HCT116 (cell line): Measurements from ENCODE around the gene E4F1. TPM values are rescaled to one million over a fixed set of nuclear protein-coding genes. Genes with fewer than 3 reads are reported as not detected.

Source experiments
- ATAC-seq: fragments of 200-7000 bp; cut with Tn5 transposase; 2 replicates; pipeline ENCODE4 v1.9.1; 2020; ENCODE audit warnings: mild to moderate bottlenecking, moderate library complexity
- BruUV-seq: library from RNA; stranded (reverse); fragments of 400-500 nt; replicated peaks from 2 replicates; lab custom pipeline; 2021; lab: Mats Ljungman, UMichigan
- CTCF ChIA-PET: fragments of 300-600 bp; sonication (Branson Sonifier 250); formaldehyde crosslinking; loops from one replicate; lab custom pipeline; 2021; ENCODE audit warnings: antibody characterized with exemption; lab: Charles Lee
- POLR2A ChIA-PET: fragments of 300-600, 350-600 bp; sonication (Branson Sonifier 250); formaldehyde crosslinking; loops from one replicate; lab custom pipeline; 2021; ENCODE audit warnings: antibody characterized with exemption; lab: Charles Lee
- RAD21 ChIA-PET, 2 experiments: fragments of 300-600 bp; sonication (Branson Sonifier 250); formaldehyde crosslinking; loops; one replicate each; lab custom pipeline; 2023; ENCODE audit warnings: low total read pairs in 2 of 2; ENCODE audit not compliant: uncharacterized antibody in 2 of 2, unreplicated experiment in 2 of 2, low non-redundant PET in 1 of 2; lab: Charles Lee
- DNase-seq: peaks from one replicate; pipeline ENCODE4 v3.0.0-alpha.2; 2010; ENCODE audit warnings: low read depth, low spot score
- H2AFZ ChIP-seq: fragments of 200-600 bp; shearing (Covaris generic), sonication (generic); 2 replicates; pipeline ENCODE4 v1.6.1; 2017; ENCODE audit warnings: low read depth, mixed run types, mixed read lengths, antibody characterized with exemption, low read length; ENCODE audit not compliant: poor library complexity, severe bottlenecking
- H3K27ac ChIP-seq: 2 replicates; pipeline ENCODE4 v1.5.1; 2012; ENCODE audit warnings: low read depth, low read length
- H3K27me3 ChIP-seq: fragments of 200-600 bp; sonication (generic); 2 replicates; pipeline ENCODE4 v1.6.1; 2016; ENCODE audit warnings: mixed run types, low read length, mixed read lengths; ENCODE audit not compliant: insufficient read depth
- H3K36me3 ChIP-seq, 2 experiments: fragments of 200-500 bp in 1 of 2; fragments of 200-600 bp in 1 of 2; sonication (Bioruptor generic) in 1 of 2; sonication (generic) in 1 of 2; 2 replicates each; pipeline versions ENCODE4 v1.5.1 to v1.6.1; 2014 to 2016; ENCODE audit warnings: low read length in 2 of 2, inconsistent platforms in 1 of 2, mixed read lengths in 1 of 2, mixed run types in 1 of 2; ENCODE audit not compliant: insufficient read depth in 2 of 2, control insufficient read depth in 1 of 2
- H3K4me1 ChIP-seq, 2 experiments: fragments of 200-600 bp in 1 of 2; sonication (generic) in 1 of 2; 2 replicates each; pipeline versions ENCODE4 v1.5.1 to v1.6.1; 2012 to 2017; ENCODE audit warnings: low read length in 2 of 2, inconsistent platforms in 1 of 2, mild to moderate bottlenecking in 1 of 2, mixed read lengths in 1 of 2, mixed run types in 1 of 2, moderate library complexity in 1 of 2; ENCODE audit not compliant: insufficient read depth in 2 of 2, control insufficient read depth in 1 of 2
- H3K4me2 ChIP-seq: fragments of 200-600 bp; sonication (generic); 2 replicates; pipeline ENCODE4 v1.6.1; 2017; ENCODE audit warnings: mixed run types, low read length, mixed read lengths
- H3K4me3 ChIP-seq, 2 experiments: fragments of 200-600 bp in 1 of 2; sonication (generic) in 1 of 2; replicated peaks in 1 of 2; 2 replicates each; pipeline ENCODE4 v1.5.1; 2011 to 2016; ENCODE audit warnings: low read length in 2 of 2, control low read depth in 1 of 2, low read depth in 1 of 2, mild to moderate bottlenecking in 1 of 2, mixed read lengths in 1 of 2, mixed run types in 1 of 2
- H3K79me2 ChIP-seq: fragments of 200-600 bp; sonication (generic); 2 replicates; pipeline ENCODE4 v1.6.1; 2017; ENCODE audit warnings: mild to moderate bottlenecking, mixed run types, low read length, moderate library complexity, mixed read lengths; ENCODE audit not compliant: insufficient read depth
- H3K9ac ChIP-seq: fragments of 200-600 bp; sonication (generic); 2 replicates; pipeline ENCODE4 v1.6.1; 2016; ENCODE audit warnings: low read length, mixed read lengths
- H3K9me2 ChIP-seq: fragments of 200-600 bp; sonication (generic), shearing (Covaris generic); 2 replicates; pipeline ENCODE4 v1.6.1; 2017; ENCODE audit warnings: mixed run types, mild to moderate bottlenecking, moderate library complexity; ENCODE audit not compliant: insufficient read depth
- H3K9me3 ChIP-seq, 2 experiments: fragments of 200-500 bp in 1 of 2; fragments of 200-600 bp in 1 of 2; sonication (Bioruptor generic) in 1 of 2; sonication (generic) in 1 of 2; 2 replicates each; pipeline ENCODE4 v1.6.1; 2014 to 2017; ENCODE audit warnings: low read length in 2 of 2, mixed read lengths in 2 of 2, inconsistent platforms in 1 of 2, low read depth in 1 of 2, mild to moderate bottlenecking in 1 of 2, mixed run types in 1 of 2, moderate library complexity in 1 of 2; ENCODE audit not compliant: control insufficient read depth in 1 of 2, insufficient read depth in 1 of 2
- H4K20me1 ChIP-seq: fragments of 200-600 bp; sonication (generic), shearing (Covaris generic); 2 replicates; pipeline ENCODE4 v1.6.1; 2017; ENCODE audit warnings: mixed run types, mild to moderate bottlenecking, moderate library complexity; ENCODE audit not compliant: insufficient read depth
- EGR1 ChIP-seq: IDR thresholded peaks from 2 replicates; pipeline ENCODE4 v1.6.1; 2012; ENCODE audit warnings: low read depth
- ELF1 ChIP-seq: IDR thresholded peaks from 2 replicates; pipeline ENCODE4 v1.6.1; 2012; ENCODE audit warnings: low read depth, borderline replicate concordance
- RAD21 ChIP-seq: IDR thresholded peaks from 2 replicates; pipeline ENCODE4 v1.6.1; 2012; ENCODE audit warnings: low read depth, mild to moderate bottlenecking
- ZFX ChIP-seq: fragments of 450-650 bp; IDR thresholded peaks from 2 replicates; pipeline ENCODE4 v1.6.1; 2017
- intact Hi-C: fragments of 100-400 bp; cut with micrococcal nuclease; formaldehyde crosslinking; loops from 2 replicates; pipeline ENCODE4 v1.10.0; 2022
- total RNA-seq: library from RNA; stranded (reverse); gene quantifications from one replicate; pipeline ENCODE4 v1.2.1, GENCODE V29; 2021; ENCODE audit not compliant: unreplicated experiment
- TF ChIP-seq, protein P1 (sequence below): IDR thresholded peaks from 2 replicates; pipeline ENCODE4 v1.6.1; 2012

The E4F1 gene
- total RNA-seq, 1 experiment from 2014 or later: 40.7 TPM

GRCh38 chr16:2205967-2206313 is 17.5 kb upstream of the E4F1 start:
- intact Hi-C loops: no loop called here
- Histone ChIP-seq H3K79me2 (peaks cover 25% of the 10 kb centered on the region), H4K20me1 (no peaks in the 10 kb centered on the region), H3K9me2 (no peaks in the 10 kb centered on the region), H3K4me3 (peak overlapping the region; percentile 81 to 86), H2AFZ (no peak overlapping the region), H3K27me3 (no peaks in the 10 kb centered on the region), H3K4me2 (peak overlapping the region; percentile 99), H3K36me3 (peaks cover 4 to 19% of the 10 kb centered on the region in 2 experiments; a peak in 3 of 4 replicates), H3K4me1 (peaks cover 5 to 23% of the 10 kb centered on the region in 2 experiments), H3K9ac (peak overlapping the region; percentile 81), H3K9me3 (no peaks in the 10 kb centered on the region), H3K27ac (peak overlapping the region; percentile 94)
- ChIA-PET RAD21 (no interaction called here), CTCF (interaction anchor here (3.0 kb wide), 1 partner anchor 11 kb away, joined by 11 read pairs; no protein-coding TSS in a partner anchor), POLR2A (interaction anchor here (0.8 kb wide), 1 partner anchor 263 kb away, joined by 4 read pairs; no protein-coding TSS in a partner anchor)
- 0 out of 2 replicates have a peak, but pooled peaks have one; percentile 6 for TF ChIP-seq ZFX
- no peak for TF ChIP-seq ELF1
- peak; percentile 26 for ATAC-seq
- no TSS peak for BruUV-seq
- DNase-seq: no peak

DNA sequence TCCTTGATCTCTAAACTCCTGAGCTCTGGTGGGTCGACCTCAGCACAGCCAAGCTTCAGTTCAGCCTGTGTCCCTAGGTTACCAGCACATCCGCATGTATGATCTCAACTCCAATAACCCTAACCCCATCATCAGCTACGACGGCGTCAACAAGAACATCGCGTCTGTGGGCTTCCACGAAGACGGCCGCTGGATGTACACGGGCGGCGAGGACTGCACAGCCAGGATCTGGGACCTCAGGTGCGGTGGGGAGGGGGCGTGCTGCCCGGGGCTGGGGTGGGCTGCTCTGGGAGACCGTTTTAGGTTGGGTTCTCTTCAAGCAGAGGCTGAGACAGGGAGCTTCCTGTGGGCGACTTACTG is 17.0 kb upstream of the E4F1 start:
- Histone ChIP-seq H3K36me3 (peaks cover 4 to 19% of the 10 kb centered on the region in 2 experiments; a peak in 3 of 4 replicates), H3K27ac (peak overlapping the region; percentile 94), H3K9me2 (no peaks in the 10 kb centered on the region), H3K9me3 (no peaks in the 10 kb centered on the region), H3K9ac (peak overlapping the region; percentile 81), H4K20me1 (no peaks in the 10 kb centered on the region), H3K4me2 (peak overlapping the region; percentile 99), H3K4me1 (peaks cover 5 to 23% of the 10 kb centered on the region in 2 experiments), H3K27me3 (no peaks in the 10 kb centered on the region), H3K79me2 (peaks cover 25% of the 10 kb centered on the region), H3K4me3 (peak overlapping the region; percentile 81 to 86), H2AFZ (no peak overlapping the region)
- ATAC-seq (no peak), DNase-seq (no peak)
- intact Hi-C loops: no loop called here
- TF ChIP-seq RAD21: no peak
- TF ChIP-seq, protein P1, sequence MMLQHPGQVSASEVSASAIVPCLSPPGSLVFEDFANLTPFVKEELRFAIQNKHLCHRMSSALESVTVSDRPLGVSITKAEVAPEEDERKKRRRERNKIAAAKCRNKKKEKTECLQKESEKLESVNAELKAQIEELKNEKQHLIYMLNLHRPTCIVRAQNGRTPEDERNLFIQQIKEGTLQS: no peak
- TF ChIP-seq EGR1: no peak
- no TSS peak for BruUV-seq
- CTCF ChIA-PET: interaction anchor here (3.0 kb wide), 1 partner anchor 11 kb away, joined by 11 read pairs; no protein-coding TSS in a partner anchor
- RAD21 ChIA-PET: no interaction called here
- POLR2A ChIA-PET: interaction anchor here (0.9 kb wide), 1 partner anchor 9 kb away, joined by 3 read pairs; no protein-coding TSS in a partner anchor
